ENCODE results near the gene ADISSP.

ADISSP gene

GRCh38 chr20:3705970-3706739 lies 61.4 kb downstream of the ADISSP start:
- H3K36me3 Mint-ChIP-seq: no peaks in the 10 kb centered on the region
- ATAC-seq (replicated peaks): no peak
- H3K4me3 Mint-ChIP-seq: no peak overlapping the region
- H3K4me1 Mint-ChIP-seq: peaks cover 0 to under 1% of the 10 kb centered on the region in 2 donors
- H3K27ac Mint-ChIP-seq: no peak overlapping the region
- peaks cover 4 to 35% of the 10 kb centered on the region in 2 donors for H3K27me3 Mint-ChIP-seq
- no peak for DNase-seq
- H3K9me3 Mint-ChIP-seq: no peaks in the 10 kb centered on the region

GRCh38 chr20:3705491-3705969 lies 62.0 kb downstream of the ADISSP start:
- Mint-ChIP-seq H3K36me3 (no peaks in the 10 kb centered on the region), H3K27ac (no peak overlapping the region), H3K4me3 (no peak overlapping the region), H3K27me3 (peaks cover 4 to 34% of the 10 kb centered on the region in 2 donors), H3K4me1 (no peaks in the 10 kb centered on the region), H3K9me3 (no peaks in the 10 kb centered on the region)
- no peak for DNase-seq
- no peak for ATAC-seq (replicated peaks)

- Mint-ChIP-seq H3K27me3 (peaks cover 4 to 34% of the 10 kb centered on the region in 2 donors), H3K9me3 (no peaks in the 10 kb centered on the region), H3K4me1 (no peaks in the 10 kb centered on the region), H3K27ac (peak overlapping the region; percentile 26), H3K4me3 (no peak overlapping the region), H3K36me3 (no peaks in the 10 kb centered on the region)
- no peak for DNase-seq
- ATAC-seq (replicated peaks): no peak
These were observed 63.5 kb downstream of the ADISSP start for GRCh38 chr20:3704087-3704486.
